H1 (cell line): ENCODE data around the gene ST6GALNAC3.

ENCODE experiments used
- ASH2L ChIP-seq: fragments of 200-600, 300-600 bp; sonication (generic); IDR thresholded peaks from one replicate; pipeline ENCODE4 v1.7.1; 2017; ENCODE audit warnings: low read length
- CEBPB ChIP-seq: IDR thresholded peaks from 2 replicates; pipeline ENCODE4 v1.6.1; 2012; ENCODE audit warnings: low read depth, low read length
- CHD2 ChIP-seq: IDR thresholded peaks from 2 replicates; pipeline ENCODE4 v1.6.1; 2012; ENCODE audit warnings: low read length, improper control_type of control experiment
- CTCF ChIP-seq, 3 experiments: IDR thresholded peaks; 1 replicate in 2 of 3; 2 replicates in 1 of 3; pipeline versions ENCODE4 v1.5.1 to v1.6.1; 2011; ENCODE audit warnings: low read length in 3 of 3, mild to moderate bottlenecking in 3 of 3, inconsistent platforms in 2 of 3, low read depth in 1 of 3, moderate library complexity in 1 of 3; ENCODE audit not compliant: insufficient read depth in 1 of 3; ENCODE audit errors: control extremely low read depth in 1 of 3
- FOSL1 ChIP-seq: IDR thresholded peaks from 2 replicates; pipeline ENCODE4 v1.6.1; 2011; ENCODE audit warnings: mild to moderate bottlenecking, low read depth, low read length, moderate library complexity; ENCODE audit not compliant: insufficient read depth
- JUN ChIP-seq: IDR thresholded peaks from 2 replicates; pipeline ENCODE4 v1.6.1; 2011; ENCODE audit warnings: low read depth, mild to moderate bottlenecking, improper control_type of control experiment, low read length
- MAX ChIP-seq: IDR thresholded peaks from 2 replicates; pipeline ENCODE4 v1.6.1; 2012; ENCODE audit warnings: inconsistent platforms
- POLR2A ChIP-seq, 2 experiments: IDR thresholded peaks; 1 replicate in 1 of 2; 2 replicates in 1 of 2; pipeline ENCODE4 v1.6.1; 2011; ENCODE audit warnings: low read depth in 2 of 2, low read length in 2 of 2, mild to moderate bottlenecking in 2 of 2; ENCODE audit errors: control extremely low read depth in 1 of 2
- SUZ12 ChIP-seq: fragments of 200-600 bp; sonication (generic); IDR thresholded peaks from 2 replicates; pipeline ENCODE4 v1.6.1; 2012; ENCODE audit warnings: mild to moderate bottlenecking, inconsistent platforms, low read length, moderate library complexity, mixed read lengths
- TBP ChIP-seq: IDR thresholded peaks from 2 replicates; pipeline ENCODE4 v1.6.1; 2011; ENCODE audit warnings: low read depth, low read length, improper control_type of control experiment
- ZNF274 ChIP-seq: IDR thresholded peaks from 2 replicates; pipeline ENCODE4 v1.7.0; 2012; ENCODE audit warnings: low read length, borderline replicate concordance; ENCODE audit errors: extremely low read depth

GRCh38 chr1:76470166-76470565 lies 395.6 kb downstream of the ST6GALNAC3 start:
- TF ChIP-seq CTCF (IDR thresholded peaks at IDR 0.05; ENCODE audit: control extremely low read depth in 1 of 3, insufficient read depth in 1 of 3, low read depth in 1 of 3, low read length in 3 of 3) (no peak), ZNF274 (no peak), CEBPB (no peak), ASH2L (no peak), CHD2 (no peak), SUZ12 (no peak), POLR2A (IDR thresholded peaks at IDR 0.05; ENCODE audit: control extremely low read depth in 1 of 2, low read depth in 2 of 2, low read length in 2 of 2) (no peak), JUN (no peak), TBP (no peak), FOSL1 (no peak), MAX (no peak)
